OCI-LY7 (cell line): ENCODE measurements around the gene MRPL48.

ENCODE experiments used
- CTCF ChIP-seq: fragments of 200-600 bp; sonication (generic); conservative IDR thresholded peaks from 2 replicates; pipeline ENCODE4 v1.5.1; 2014; ENCODE audit warnings: mild to moderate bottlenecking, antibody characterized with exemption, low read length, moderate library complexity, mixed read lengths
- EZH2phosphoT487 ChIP-seq: fragments of 200-600 bp; sonication (generic); IDR thresholded peaks from 2 replicates; pipeline ENCODE4 v1.6.1; 2018; ENCODE audit warnings: low read depth, borderline replicate concordance, mild to moderate bottlenecking, mixed run types, antibody characterized with exemption, low read length, moderate library complexity, mixed read lengths

GRCh38 chr11:73852049-73852448 is 64.4 kb downstream of the MRPL48 start:
- TF ChIP-seq CTCF, result no peak
- TF ChIP-seq EZH2phosphoT487, result no peak
